Spleen (tissue), 13 donors: ENCODE measurements around the gene STIM1. TPM values are rescaled to one million over a fixed set of nuclear protein-coding genes. Genes with fewer than 3 reads are reported as not detected.

Experiments
- DNase-seq: peaks from one replicate; pipeline ENCODE4 v3.0.0-alpha.2; 2020
- H3K27ac ChIP-seq, 8 donors: fragments of 200-600 bp; sonication (generic) in 7 of 8; 1 replicate in 4 of 8; 2 replicates in 4 of 8; pipeline versions ENCODE4 v1.5.0 to v1.8.0; 2016 to 2021; ENCODE audit warnings: inconsistent platforms in 4 of 8, mild to moderate bottlenecking in 4 of 8, moderate library complexity in 1 of 8
- H3K27me3 ChIP-seq, 7 donors: fragments of 200-600 bp; sonication (generic) in 6 of 7; replicated peaks in 1 of 7; 1 replicate in 4 of 7; 2 replicates in 3 of 7; pipeline versions ENCODE4 v1.5.0 to v1.8.0; 2016 to 2021; ENCODE audit warnings: inconsistent platforms in 3 of 7, mild to moderate bottlenecking in 1 of 7
- H3K36me3 ChIP-seq, 6 donors: fragments of 200-600 bp; sonication (generic) in 5 of 6; 1 replicate in 4 of 6; 2 replicates in 2 of 6; pipeline versions ENCODE4 v1.5.0 to v1.8.0; 2016 to 2021; ENCODE audit warnings: inconsistent platforms in 2 of 6
- H3K4me1 ChIP-seq, 6 donors: fragments of 200-600 bp; sonication (generic) in 5 of 6; 1 replicate in 3 of 6; 2 replicates in 3 of 6; pipeline versions ENCODE4 v1.5.0 to v1.8.0; 2016 to 2021; ENCODE audit warnings: inconsistent platforms in 3 of 6
- H3K4me3 ChIP-seq, 8 donors: fragments of 200-600 bp; sonication (generic) in 7 of 8; 1 replicate in 4 of 8; 2 replicates in 4 of 8; pipeline versions ENCODE4 v1.5.0 to v1.8.0; 2016 to 2021; ENCODE audit warnings: inconsistent platforms in 4 of 8, mild to moderate bottlenecking in 4 of 8, moderate library complexity in 2 of 8
- H3K9me3 ChIP-seq, 8 donors: fragments of 200-600 bp; sonication (generic) in 7 of 8; 1 replicate in 4 of 8; 2 replicates in 4 of 8; pipeline versions ENCODE4 v1.5.0 to v1.8.0; 2016 to 2021; ENCODE audit warnings: inconsistent platforms in 4 of 8
- POLR2A ChIP-seq, 3 donors: fragments of 450-650 bp; IDR thresholded peaks; one replicate each; pipeline ENCODE4 v1.5.1; 2017; ENCODE audit warnings: antibody characterized with exemption in 3 of 3, mild to moderate bottlenecking in 1 of 3
- POLR2AphosphoS5 ChIP-seq, 3 donors: sonication (generic); formaldehyde crosslinking; IDR thresholded peaks; one replicate each; pipeline ENCODE4 v1.5.1; 2017; ENCODE audit warnings: antibody characterized with exemption in 3 of 3
- WGBS, 5 donors: extraction: QIAGEN DNeasy Blood & Tissue Kit in 3 of 5; methylation state at CpG; one replicate each; pipeline versions ENCODE4 v1.1.5 to v1.1.7; 2013 to 2018; 5-methylcytosine and 5-hydroxymethylcytosine counted together
- intact Hi-C: fragments of 100-400 bp; cut with DNase I; formaldehyde crosslinking; loops from one replicate; pipeline ENCODE4 v1.15.0; 2023; ENCODE audit warnings: low total_unique reads
- long read RNA-seq, 2 donors: transcript quantifications; one replicate each; lab custom pipeline, GENCODE V29; 2026
- polyA plus RNA-seq, 3 donors: library from polyadenylated mRNA; stranded (reverse); fragments of 200-250 nt; gene quantifications; one replicate each; pipeline ENCODE4 v1.2.1, GENCODE V29; 2013
- total RNA-seq, 7 donors: library from RNA; depleted of rRNA in 3 of 7; stranded (reverse); fragments of >200 nt in 3 of 7; fragmentation: NEBNext Ultra II Directional in 4 of 7; extraction: Animal tissue kit (Norgen Biotek cat#: 25700) in 4 of 7; gene quantifications; one replicate each; pipeline versions ENCODE4 v1.1.0 to v1.2.1, GENCODE V29; 2016 to 2021
- TF ChIP-seq, protein P1 (sequence below), 11 experiments: fragments of 200-600 bp in 7 of 11; fragments of 450-650 bp in 4 of 11; sonication (generic) in 4 of 11; IDR thresholded peaks in 8 of 11; conservative IDR thresholded peaks in 3 of 11; 1 replicate in 7 of 11; 2 replicates in 4 of 11; pipeline versions ENCODE4 v1.4.0 to v1.8.0; 2016 to 2021; ENCODE audit warnings: antibody characterized with exemption in 11 of 11, inconsistent platforms in 4 of 11, mild to moderate bottlenecking in 1 of 11
- donor health status: healthy with polysubstance abuse.
- donor health status: DM: no; HTN: no; CAD: no; lungs with moderate emphysema.
- donor health status: DM: no; HTN: no; CAD: no.
- donor health status: Bipolar disorder and iron deficiency.
- donor health status: healthy.
- donor health status: DM: no; HTN: no; CAD: no.
- donor health status: DM: yes; HTN: yes; CAD: no.

STIM1 gene
- total RNA-seq (10 to 100 TPM; 55.4 to 85.2 (median 65.0) TPM), polyA plus RNA-seq (10 to 100 TPM; 13.0 to 22.5 (median 16.3) TPM)
- long read RNA-seq, donor 1, full-length matches to known transcripts = 6 of 6 reads
- long read RNA-seq, donor 1, partial matches to known transcripts = 0 of 6 reads
- long read RNA-seq, donor 1, other reads (novel, unspliced or antisense) = 0 of 6 reads
- long read RNA-seq, donor 2, full-length matches to known transcripts = 2 of 2 reads
- long read RNA-seq, donor 2, partial matches to known transcripts = 0 of 2 reads
- long read RNA-seq, donor 2, other reads (novel, unspliced or antisense) = 0 of 2 reads

DNA sequence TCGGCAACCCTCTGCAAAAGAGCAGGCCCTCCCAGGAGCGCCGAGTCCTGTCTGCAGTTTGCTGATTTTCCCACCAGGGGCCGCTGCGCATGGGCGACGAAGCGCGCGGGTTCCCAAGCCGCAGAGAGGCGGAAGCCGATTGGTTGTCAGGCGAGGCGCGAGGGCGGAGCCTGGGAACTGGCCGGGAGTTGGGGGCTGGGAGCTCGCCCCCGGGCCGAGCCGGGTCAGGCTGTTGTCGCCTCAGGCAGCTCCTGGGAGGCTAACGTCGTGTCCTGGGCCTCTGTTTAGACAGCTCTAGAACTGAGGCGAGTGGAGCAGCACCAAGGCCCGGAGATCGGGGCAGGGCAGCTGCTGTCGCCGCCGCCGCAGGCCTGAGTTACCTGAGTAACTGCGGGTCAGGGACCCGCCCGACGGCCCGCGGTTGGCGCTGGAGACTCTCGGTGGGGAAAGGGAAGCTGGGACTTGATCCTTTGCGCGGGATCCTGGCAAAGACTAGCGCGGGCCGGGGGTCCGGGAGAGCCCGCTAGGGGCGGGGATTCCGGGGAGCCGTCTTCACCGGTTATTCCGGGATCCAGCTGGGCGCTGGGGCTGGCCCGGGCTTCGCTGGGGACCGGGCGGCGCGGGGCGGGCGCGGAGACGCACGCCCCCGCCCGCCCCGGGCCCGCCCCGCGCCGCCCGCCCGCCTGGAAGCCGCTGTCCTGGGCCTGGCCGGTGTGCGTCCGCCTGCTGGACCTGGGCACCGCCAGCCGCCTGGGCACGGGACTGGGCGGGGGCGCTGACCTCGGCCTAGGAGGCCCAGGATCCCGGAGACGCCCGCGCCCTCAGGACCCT, at the start of gene STIM1:
Gene STIM1, plus strand, starts transcription at position 688 of the 831 bp plus-strand sequence. CDS start 607 bp downstream, outside the sequence.
- Histone ChIP-seq H3K36me3 (no peaks in the 10 kb centered on the region), H3K27me3 (no peaks in the 10 kb centered on the region), H3K9me3 (no peaks in the 10 kb centered on the region), H3K4me3 (peak within 1 kb of the TSS; percentile 85 to 94 (median 92)), H3K27ac (peak within 1 kb of the TSS; percentile 85 to 100 (median 98)), H3K4me1 (peaks cover 33 to 69% (median 62%) of the 10 kb centered on the region in 6 donors)
- WGBS, 5 donors = 0 to 2% (median 1%) methylated on average over 46 to 87 of the region's 87 CpGs
- DNase-seq = peak; percentile 99
- intact Hi-C loops = loop anchor here (2.0 to 5.0 kb wide), 2 partner anchors 92 to 218 kb away; no protein-coding TSS in a partner anchor
- TF ChIP-seq POLR2AphosphoS5 (IDR thresholded peaks at IDR 0.05) = peak; percentile 85 to 96 (median 89)
- TF ChIP-seq, protein P1, sequence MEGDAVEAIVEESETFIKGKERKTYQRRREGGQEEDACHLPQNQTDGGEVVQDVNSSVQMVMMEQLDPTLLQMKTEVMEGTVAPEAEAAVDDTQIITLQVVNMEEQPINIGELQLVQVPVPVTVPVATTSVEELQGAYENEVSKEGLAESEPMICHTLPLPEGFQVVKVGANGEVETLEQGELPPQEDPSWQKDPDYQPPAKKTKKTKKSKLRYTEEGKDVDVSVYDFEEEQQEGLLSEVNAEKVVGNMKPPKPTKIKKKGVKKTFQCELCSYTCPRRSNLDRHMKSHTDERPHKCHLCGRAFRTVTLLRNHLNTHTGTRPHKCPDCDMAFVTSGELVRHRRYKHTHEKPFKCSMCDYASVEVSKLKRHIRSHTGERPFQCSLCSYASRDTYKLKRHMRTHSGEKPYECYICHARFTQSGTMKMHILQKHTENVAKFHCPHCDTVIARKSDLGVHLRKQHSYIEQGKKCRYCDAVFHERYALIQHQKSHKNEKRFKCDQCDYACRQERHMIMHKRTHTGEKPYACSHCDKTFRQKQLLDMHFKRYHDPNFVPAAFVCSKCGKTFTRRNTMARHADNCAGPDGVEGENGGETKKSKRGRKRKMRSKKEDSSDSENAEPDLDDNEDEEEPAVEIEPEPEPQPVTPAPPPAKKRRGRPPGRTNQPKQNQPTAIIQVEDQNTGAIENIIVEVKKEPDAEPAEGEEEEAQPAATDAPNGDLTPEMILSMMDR (IDR thresholded peaks at IDR 0.05 in 8 of 11, conservative IDR thresholded peaks at IDR 0.05 in 3 of 11) = peak; percentile 98 to 100 (median 99)
- peak in 1 of 3 donors; percentile 32 for TF ChIP-seq POLR2A (IDR thresholded peaks at IDR 0.05)

DNA sequence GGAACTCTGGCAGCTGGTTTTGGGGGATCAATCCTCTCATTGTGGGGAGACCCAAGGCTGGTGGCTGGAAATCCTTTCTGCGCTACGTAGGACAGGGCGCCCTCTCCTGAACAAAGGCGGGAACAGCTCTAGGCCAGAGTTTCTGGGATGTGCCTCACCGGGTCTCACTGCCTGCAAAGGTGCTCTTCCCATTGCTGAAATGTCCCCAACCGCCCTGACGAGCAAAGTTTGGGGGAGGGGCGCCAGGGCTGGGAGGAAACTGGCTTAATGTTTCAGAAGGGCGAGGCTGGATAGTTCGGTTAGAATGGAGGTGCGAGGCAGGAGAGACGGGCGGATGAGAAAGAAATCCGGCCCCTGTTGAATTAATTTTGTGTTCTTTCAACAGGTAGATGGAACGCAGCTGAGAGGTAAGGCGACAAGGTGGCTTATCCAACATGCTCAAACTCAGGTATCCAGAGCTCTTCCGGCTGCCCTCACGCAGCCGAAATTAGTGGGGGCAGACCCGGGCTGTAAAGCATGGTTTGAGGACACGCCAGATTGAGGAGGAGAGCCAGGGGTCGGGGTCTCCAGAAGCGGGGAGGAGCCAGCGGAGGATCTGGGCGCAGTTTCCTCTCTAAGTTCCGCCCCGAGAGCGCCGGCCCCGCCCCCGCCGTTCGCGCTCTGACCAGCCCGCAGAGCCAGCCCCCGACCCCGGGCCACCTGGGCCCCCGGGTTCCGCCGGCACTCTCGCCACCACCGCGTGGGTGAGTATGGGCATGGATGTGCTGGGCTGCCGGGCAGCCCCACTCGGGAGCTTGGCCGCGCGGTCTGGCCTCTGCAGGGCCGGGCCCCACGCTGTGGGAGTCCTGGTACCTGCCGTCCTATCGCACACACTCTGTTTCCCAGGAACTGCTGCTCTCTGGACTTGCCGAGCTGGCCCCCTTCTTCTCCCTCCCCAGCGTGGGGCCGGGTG, 47.3 kb upstream of the STIM1 start, which contains the start of gene PGAP2:
Gene PGAP2, plus strand, starts transcription at position 652 of the 952 bp plus-strand sequence. CDS start 2,700 bp downstream, outside the sequence.
- no peaks in the 10 kb centered on the region for H3K27me3 ChIP-seq
- intact Hi-C loops = no loop called here
- H3K36me3 ChIP-seq = peaks cover 0 to 9% (median 0%) of the 10 kb centered on the region in 6 donors
- peaks cover 4 to 23% (median 12%) of the 10 kb centered on the region in 6 donors for H3K4me1 ChIP-seq
- H3K9me3 ChIP-seq = no peaks in the 10 kb centered on the region
- H3K4me3 ChIP-seq = peak within 1 kb of the TSS; percentile 57 to 87 (median 64)
- TF ChIP-seq, protein P1 (IDR thresholded peaks at IDR 0.05 in 8 of 11, conservative IDR thresholded peaks at IDR 0.05 in 3 of 11) = peak; percentile 36 to 75 (median 60)
- TF ChIP-seq POLR2A (IDR thresholded peaks at IDR 0.05) (no peak), POLR2AphosphoS5 (IDR thresholded peaks at IDR 0.05) (peak; percentile 21 to 59 (median 58))
- peak; percentile 93 for DNase-seq
- H3K27ac ChIP-seq = peak within 1 kb of the TSS; percentile 63 to 91 (median 81)
- 1 to 2% (median 1%) methylated on average over 36 to 55 of the region's 55 CpGs for WGBS, 5 donors

DNA sequence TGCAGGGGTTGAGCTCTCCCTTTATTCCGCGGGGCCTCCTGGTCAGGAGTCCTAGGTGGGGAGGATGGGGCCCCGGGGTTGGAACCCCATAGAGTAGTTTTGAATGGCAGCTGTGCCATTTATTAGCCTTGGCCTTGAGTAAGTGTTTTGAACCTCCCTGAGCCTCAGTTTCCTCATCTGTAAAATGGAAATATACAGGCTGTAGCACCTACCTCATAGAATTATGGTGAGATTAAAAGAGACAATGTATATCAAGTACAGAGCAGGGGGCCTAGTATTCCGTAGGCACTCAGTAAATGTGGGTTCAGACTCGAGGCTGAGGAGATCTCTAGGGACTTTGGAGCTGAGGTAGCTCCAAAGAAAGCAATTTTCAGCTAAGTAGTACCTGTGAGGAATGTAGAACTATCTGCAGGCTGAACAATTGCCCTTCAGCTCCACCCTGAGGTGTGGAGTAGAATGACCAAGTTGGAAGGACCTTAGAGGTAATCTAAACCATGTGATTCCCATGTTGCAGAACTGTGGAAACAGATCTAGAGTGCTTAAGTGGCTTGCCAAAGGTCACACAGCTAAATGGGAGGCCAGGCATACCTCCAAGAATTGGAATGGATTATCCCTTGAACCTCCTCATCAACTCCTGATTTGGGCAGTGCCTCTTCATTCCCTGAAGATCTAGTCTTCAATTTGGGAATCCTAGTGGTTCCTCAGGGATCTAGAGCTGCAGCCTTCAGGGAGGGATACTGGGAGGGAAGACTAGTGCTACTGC, 46.4 kb upstream of the STIM1 start:
- no peaks in the 10 kb centered on the region for H3K9me3 ChIP-seq
- no peak for DNase-seq
- peak overlapping the region in 7 of 8 donors; percentile 72 to 91 (median 81) for H3K27ac ChIP-seq
- no peaks in the 10 kb centered on the region for H3K27me3 ChIP-seq
- peak overlapping the region; percentile 57 to 87 (median 64) for H3K4me3 ChIP-seq
- WGBS, 5 donors = 23 to 33% (median 25%) methylated on average over 4 to 5 of the region's 5 CpGs
- intact Hi-C loops = no loop called here
- peaks cover 0 to 9% (median 0%) of the 10 kb centered on the region in 6 donors for H3K36me3 ChIP-seq
- TF ChIP-seq POLR2A (IDR thresholded peaks at IDR 0.05) = no peak
- TF ChIP-seq, protein P1 (IDR thresholded peaks at IDR 0.05 in 8 of 11, conservative IDR thresholded peaks at IDR 0.05 in 3 of 11) = peak in 9 of 11 experiments; percentile 20 to 64 (median 53)
- peak in 1 of 3 donors; percentile 40 for TF ChIP-seq POLR2AphosphoS5 (IDR thresholded peaks at IDR 0.05)
- peaks cover 4 to 23% (median 12%) of the 10 kb centered on the region in 6 donors for H3K4me1 ChIP-seq
